HEK293 (cell line): ENCODE data around the gene CDPF1.

ENCODE experiments used
- BCL11A ChIP-seq: fragments of 450-650 bp; formaldehyde crosslinking; IDR thresholded peaks from 2 replicates; pipeline ENCODE4 v1.5.1; 2016; ENCODE audit warnings: low read depth, missing biosample characterization, missing genetic modification characterization
- EGR2 ChIP-seq: fragments of 450-650 bp; formaldehyde crosslinking; IDR thresholded peaks from 2 replicates; pipeline ENCODE4 v1.5.1; 2016; ENCODE audit warnings: low read depth, missing biosample characterization, missing genetic modification characterization
- GLI4 ChIP-seq: fragments of 450-650 bp; formaldehyde crosslinking; IDR thresholded peaks from 2 replicates; pipeline ENCODE4 v1.5.1; 2016; ENCODE audit warnings: missing biosample characterization, missing genetic modification characterization
- KLF9 ChIP-seq: fragments of 450-650 bp; formaldehyde crosslinking; IDR thresholded peaks from 2 replicates; pipeline ENCODE4 v1.5.1; 2016; ENCODE audit warnings: missing biosample characterization, missing genetic modification characterization, low read depth
- SP3 ChIP-seq: fragments of 450-650 bp; formaldehyde crosslinking; IDR thresholded peaks from 2 replicates; pipeline ENCODE4 v1.5.1; 2016; ENCODE audit warnings: missing biosample characterization, missing genetic modification characterization
- ZFHX2 ChIP-seq: fragments of 450-650 bp; formaldehyde crosslinking; conservative IDR thresholded peaks from 2 replicates; pipeline ENCODE4 v1.5.1; 2016; ENCODE audit warnings: missing biosample characterization, missing genetic modification characterization
- ZFP69B ChIP-seq: fragments of 450-650 bp; formaldehyde crosslinking; IDR thresholded peaks from 2 replicates; pipeline ENCODE4 v1.5.1; 2016; ENCODE audit warnings: missing biosample characterization, missing genetic modification characterization
- ZNF2 ChIP-seq: fragments of 450-650 bp; formaldehyde crosslinking; IDR thresholded peaks from 2 replicates; pipeline ENCODE4 v1.5.1; 2016; ENCODE audit warnings: missing biosample characterization, missing genetic modification characterization
- ZNF341 ChIP-seq: fragments of 450-650 bp; formaldehyde crosslinking; IDR thresholded peaks from 2 replicates; pipeline ENCODE4; 2016; ENCODE audit warnings: low read depth, missing biosample characterization, missing genetic modification characterization
- ZNF394 ChIP-seq: fragments of 450-650 bp; formaldehyde crosslinking; IDR thresholded peaks from 2 replicates; pipeline ENCODE4 v1.5.1; 2016; ENCODE audit warnings: missing biosample characterization, missing genetic modification characterization, mild to moderate bottlenecking, moderate library complexity, borderline replicate concordance
- ZNF426 ChIP-seq: fragments of 450-650 bp; formaldehyde crosslinking; IDR thresholded peaks from 2 replicates; pipeline ENCODE4 v1.5.1; 2017; ENCODE audit warnings: missing biosample characterization, missing genetic modification characterization, mild to moderate bottlenecking, inconsistent platforms, moderate library complexity
- ZNF544 ChIP-seq: fragments of 450-650 bp; formaldehyde crosslinking; IDR thresholded peaks from 2 replicates; pipeline ENCODE4 v1.5.0; 2017; ENCODE audit warnings: missing biosample characterization, missing genetic modification characterization
- ZNF768 ChIP-seq: fragments of 450-650 bp; formaldehyde crosslinking; IDR thresholded peaks from 2 replicates; pipeline ENCODE4 v1.5.1; 2018; ENCODE audit warnings: missing biosample characterization, mild to moderate bottlenecking, missing genetic modification characterization
- ZXDB ChIP-seq: fragments of 450-650 bp; formaldehyde crosslinking; IDR thresholded peaks from 2 replicates; pipeline ENCODE4 v1.5.1; 2016; ENCODE audit warnings: missing biosample characterization, missing genetic modification characterization
- TF ChIP-seq, protein P1 (sequence below): fragments of 450-650 bp; formaldehyde crosslinking; IDR thresholded peaks from 2 replicates; pipeline ENCODE4 v1.5.1; 2017; ENCODE audit warnings: missing biosample characterization, missing genetic modification characterization
- TF ChIP-seq, protein P2 (sequence below): fragments of 450-650 bp; formaldehyde crosslinking; IDR thresholded peaks from 2 replicates; pipeline ENCODE4 v1.5.1; 2016; ENCODE audit warnings: missing biosample characterization, missing genetic modification characterization
- TF ChIP-seq, protein P3 (sequence below): fragments of 450-650 bp; formaldehyde crosslinking; IDR thresholded peaks from 2 replicates; pipeline ENCODE4 v1.5.1; 2016; ENCODE audit warnings: missing biosample characterization, missing genetic modification characterization
- TF ChIP-seq, protein P4 (sequence below): fragments of 450-650 bp; formaldehyde crosslinking; IDR thresholded peaks from 2 replicates; pipeline ENCODE4 v1.5.1; 2016; ENCODE audit warnings: missing biosample characterization, missing genetic modification characterization
- TF ChIP-seq, protein P5 (sequence below): fragments of 450-650 bp; formaldehyde crosslinking; IDR thresholded peaks from 2 replicates; pipeline ENCODE4 v1.5.1; 2016; ENCODE audit warnings: missing biosample characterization, missing genetic modification characterization
- TF ChIP-seq, protein P6 (sequence below): fragments of 450-650 bp; formaldehyde crosslinking; optimal IDR thresholded peaks from 2 replicates; pipeline ENCODE3; 2016; ENCODE audit warnings: missing biosample characterization, mild to moderate bottlenecking, missing genetic modification characterization
- TF ChIP-seq, protein P7 (sequence below): fragments of 450-650 bp; formaldehyde crosslinking; IDR thresholded peaks from 2 replicates; pipeline ENCODE4 v1.5.1; 2016; ENCODE audit warnings: missing biosample characterization, missing genetic modification characterization
- TF ChIP-seq, protein P8 (sequence below): fragments of 450-650 bp; formaldehyde crosslinking; IDR thresholded peaks from 2 replicates; pipeline ENCODE4 v1.5.1; 2016; ENCODE audit warnings: missing biosample characterization, missing genetic modification characterization

Gene CDPF1

DNA sequence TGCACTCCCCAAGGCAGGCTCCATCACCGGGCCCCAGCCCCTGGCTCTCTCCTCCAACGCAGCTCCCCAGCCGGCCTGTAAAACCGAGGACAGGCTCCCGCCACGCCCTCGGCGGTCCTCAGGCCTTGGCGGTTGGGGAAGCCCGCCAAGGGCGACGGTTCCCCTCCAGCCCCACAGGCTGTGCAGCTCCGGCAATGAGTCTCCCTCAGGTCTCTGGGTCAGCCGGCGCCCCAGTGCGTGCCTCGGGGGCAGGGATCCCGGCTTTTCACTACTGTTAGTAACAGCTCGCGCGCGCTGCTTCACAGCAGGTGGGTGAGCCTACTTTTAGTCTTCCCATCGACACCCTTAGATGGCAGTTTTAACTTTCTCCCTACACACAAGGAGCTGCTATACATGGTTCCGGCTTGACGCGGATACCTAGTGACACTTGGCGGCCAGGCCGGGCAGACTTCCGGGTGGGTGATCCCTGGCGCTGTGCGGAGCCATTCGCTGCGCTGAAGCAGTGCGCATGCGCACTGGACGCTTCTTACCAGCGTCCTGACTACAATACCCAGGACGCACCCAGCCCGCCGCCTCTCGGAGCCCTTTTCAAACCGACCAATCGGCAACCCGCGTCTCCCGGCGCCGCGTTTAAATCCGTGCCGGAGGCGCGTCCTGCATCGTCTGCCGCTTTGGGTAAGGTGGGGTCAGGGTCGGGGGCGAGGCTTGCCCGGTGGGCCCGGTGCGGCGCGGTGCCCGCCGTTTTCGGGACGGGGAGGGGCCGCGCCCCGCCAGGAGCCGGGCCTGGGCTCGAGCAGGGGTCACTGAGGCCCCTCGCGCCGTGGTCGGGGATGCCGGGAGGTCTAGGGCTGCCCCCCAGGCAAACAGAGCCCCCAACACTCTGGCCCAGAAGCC is 46.4 kb upstream of the CDPF1 start, which contains the start of gene GTSE1 (continued):
- TF ChIP-seq, protein P1, sequence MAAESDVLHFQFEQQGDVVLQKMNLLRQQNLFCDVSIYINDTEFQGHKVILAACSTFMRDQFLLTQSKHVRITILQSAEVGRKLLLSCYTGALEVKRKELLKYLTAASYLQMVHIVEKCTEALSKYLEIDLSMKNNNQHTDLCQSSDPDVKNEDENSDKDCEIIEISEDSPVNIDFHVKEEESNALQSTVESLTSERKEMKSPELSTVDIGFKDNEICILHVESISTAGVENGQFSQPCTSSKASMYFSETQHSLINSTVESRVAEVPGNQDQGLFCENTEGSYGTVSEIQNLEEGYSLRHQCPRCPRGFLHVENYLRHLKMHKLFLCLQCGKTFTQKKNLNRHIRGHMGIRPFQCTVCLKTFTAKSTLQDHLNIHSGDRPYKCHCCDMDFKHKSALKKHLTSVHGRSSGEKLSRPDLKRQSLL (tag by site-specific recombination), result peak; percentile 80; the same call in 1 of the 2 replicates
- TF ChIP-seq, protein P2, sequence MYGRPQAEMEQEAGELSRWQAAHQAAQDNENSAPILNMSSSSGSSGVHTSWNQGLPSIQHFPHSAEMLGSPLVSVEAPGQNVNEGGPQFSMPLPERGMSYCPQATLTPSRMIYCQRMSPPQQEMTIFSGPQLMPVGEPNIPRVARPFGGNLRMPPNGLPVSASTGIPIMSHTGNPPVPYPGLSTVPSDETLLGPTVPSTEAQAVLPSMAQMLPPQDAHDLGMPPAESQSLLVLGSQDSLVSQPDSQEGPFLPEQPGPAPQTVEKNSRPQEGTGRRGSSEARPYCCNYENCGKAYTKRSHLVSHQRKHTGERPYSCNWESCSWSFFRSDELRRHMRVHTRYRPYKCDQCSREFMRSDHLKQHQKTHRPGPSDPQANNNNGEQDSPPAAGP (tag by site-specific recombination), result peak; percentile 78; the same call in 1 of the 2 replicates
- TF ChIP-seq ZNF2 (tag by site-specific recombination) (peak; percentile 49; the same call in 1 of the 2 replicates), ZNF341 (tag by site-specific recombination) (peak; percentile 63), ZFHX2 (tag by site-specific recombination) (peak; percentile 43), ZXDB (tag by site-specific recombination) (peak; percentile 57), EGR2 (tag by site-specific recombination) (0 out of 2 replicates have a peak, but pooled peaks have one; percentile 3), KLF9 (tag by site-specific recombination) (peak; percentile 33), GLI4 (no peak), ZNF768 (tag by site-specific recombination) (no peak; the same call in 1 of the 2 replicates), ZFP69B (tag by site-specific recombination) (peak; percentile 66; the same call in 1 of the 2 replicates), ZNF544 (no peak), SP3 (peak; percentile 91), ZNF426 (tag by site-specific recombination) (no peak), ZNF394 (tag by site-specific recombination) (peak; percentile 33; the same call in 1 of the 2 replicates), BCL11A (tag by site-specific recombination) (0 out of 2 replicates have a peak, but pooled peaks have one; percentile 31)
- TF ChIP-seq, protein P3, sequence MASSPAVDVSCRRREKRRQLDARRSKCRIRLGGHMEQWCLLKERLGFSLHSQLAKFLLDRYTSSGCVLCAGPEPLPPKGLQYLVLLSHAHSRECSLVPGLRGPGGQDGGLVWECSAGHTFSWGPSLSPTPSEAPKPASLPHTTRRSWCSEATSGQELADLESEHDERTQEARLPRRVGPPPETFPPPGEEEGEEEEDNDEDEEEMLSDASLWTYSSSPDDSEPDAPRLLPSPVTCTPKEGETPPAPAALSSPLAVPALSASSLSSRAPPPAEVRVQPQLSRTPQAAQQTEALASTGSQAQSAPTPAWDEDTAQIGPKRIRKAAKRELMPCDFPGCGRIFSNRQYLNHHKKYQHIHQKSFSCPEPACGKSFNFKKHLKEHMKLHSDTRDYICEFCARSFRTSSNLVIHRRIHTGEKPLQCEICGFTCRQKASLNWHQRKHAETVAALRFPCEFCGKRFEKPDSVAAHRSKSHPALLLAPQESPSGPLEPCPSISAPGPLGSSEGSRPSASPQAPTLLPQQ (tag by site-specific recombination), result peak; percentile 77; the same call in 1 of the 2 replicates
- TF ChIP-seq, protein P4, sequence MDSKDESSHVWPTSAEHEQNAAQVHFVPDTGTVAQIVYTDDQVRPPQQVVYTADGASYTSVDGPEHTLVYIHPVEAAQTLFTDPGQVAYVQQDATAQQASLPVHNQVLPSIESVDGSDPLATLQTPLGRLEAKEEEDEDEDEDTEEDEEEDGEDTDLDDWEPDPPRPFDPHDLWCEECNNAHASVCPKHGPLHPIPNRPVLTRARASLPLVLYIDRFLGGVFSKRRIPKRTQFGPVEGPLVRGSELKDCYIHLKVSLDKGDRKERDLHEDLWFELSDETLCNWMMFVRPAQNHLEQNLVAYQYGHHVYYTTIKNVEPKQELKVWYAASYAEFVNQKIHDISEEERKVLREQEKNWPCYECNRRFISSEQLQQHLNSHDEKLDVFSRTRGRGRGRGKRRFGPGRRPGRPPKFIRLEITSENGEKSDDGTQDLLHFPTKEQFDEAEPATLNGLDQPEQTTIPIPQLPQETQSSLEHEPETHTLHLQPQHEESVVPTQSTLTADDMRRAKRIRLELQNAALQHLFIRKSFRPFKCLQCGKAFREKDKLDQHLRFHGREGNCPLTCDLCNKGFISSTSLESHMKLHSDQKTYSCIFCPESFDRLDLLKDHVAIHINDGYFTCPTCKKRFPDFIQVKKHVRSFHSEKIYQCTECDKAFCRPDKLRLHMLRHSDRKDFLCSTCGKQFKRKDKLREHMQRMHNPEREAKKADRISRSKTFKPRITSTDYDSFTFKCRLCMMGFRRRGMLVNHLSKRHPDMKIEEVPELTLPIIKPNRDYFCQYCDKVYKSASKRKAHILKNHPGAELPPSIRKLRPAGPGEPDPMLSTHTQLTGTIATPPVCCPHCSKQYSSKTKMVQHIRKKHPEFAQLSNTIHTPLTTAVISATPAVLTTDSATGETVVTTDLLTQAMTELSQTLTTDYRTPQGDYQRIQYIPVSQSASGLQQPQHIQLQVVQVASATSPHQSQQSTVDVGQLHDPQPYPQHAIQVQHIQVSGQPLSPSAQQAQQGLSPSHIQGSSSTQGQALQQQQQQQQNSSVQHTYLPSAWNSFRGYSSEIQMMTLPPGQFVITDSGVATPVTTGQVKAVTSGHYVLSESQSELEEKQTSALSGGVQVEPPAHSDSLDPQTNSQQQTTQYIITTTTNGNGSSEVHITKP, result peak; percentile 77
- TF ChIP-seq, protein P5, sequence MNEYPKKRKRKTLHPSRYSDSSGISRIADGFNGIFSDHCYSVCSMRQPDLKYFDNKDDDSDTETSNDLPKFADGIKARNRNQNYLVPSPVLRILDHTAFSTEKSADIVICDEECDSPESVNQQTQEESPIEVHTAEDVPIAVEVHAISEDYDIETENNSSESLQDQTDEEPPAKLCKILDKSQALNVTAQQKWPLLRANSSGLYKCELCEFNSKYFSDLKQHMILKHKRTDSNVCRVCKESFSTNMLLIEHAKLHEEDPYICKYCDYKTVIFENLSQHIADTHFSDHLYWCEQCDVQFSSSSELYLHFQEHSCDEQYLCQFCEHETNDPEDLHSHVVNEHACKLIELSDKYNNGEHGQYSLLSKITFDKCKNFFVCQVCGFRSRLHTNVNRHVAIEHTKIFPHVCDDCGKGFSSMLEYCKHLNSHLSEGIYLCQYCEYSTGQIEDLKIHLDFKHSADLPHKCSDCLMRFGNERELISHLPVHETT (tag by site-specific recombination), result 0 out of 2 replicates have a peak, but pooled peaks have one; percentile 37
- TF ChIP-seq, protein P6, sequence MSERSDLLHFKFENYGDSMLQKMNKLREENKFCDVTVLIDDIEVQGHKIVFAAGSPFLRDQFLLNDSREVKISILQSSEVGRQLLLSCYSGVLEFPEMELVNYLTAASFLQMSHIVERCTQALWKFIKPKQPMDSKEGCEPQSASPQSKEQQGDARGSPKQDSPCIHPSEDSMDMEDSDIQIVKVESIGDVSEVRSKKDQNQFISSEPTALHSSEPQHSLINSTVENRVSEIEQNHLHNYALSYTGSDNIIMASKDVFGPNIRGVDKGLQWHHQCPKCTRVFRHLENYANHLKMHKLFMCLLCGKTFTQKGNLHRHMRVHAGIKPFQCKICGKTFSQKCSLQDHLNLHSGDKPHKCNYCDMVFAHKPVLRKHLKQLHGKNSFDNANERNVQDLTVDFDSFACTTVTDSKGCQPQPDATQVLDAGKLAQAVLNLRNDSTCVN (tag by site-specific recombination), result peak; percentile 84
- TF ChIP-seq, protein P7, sequence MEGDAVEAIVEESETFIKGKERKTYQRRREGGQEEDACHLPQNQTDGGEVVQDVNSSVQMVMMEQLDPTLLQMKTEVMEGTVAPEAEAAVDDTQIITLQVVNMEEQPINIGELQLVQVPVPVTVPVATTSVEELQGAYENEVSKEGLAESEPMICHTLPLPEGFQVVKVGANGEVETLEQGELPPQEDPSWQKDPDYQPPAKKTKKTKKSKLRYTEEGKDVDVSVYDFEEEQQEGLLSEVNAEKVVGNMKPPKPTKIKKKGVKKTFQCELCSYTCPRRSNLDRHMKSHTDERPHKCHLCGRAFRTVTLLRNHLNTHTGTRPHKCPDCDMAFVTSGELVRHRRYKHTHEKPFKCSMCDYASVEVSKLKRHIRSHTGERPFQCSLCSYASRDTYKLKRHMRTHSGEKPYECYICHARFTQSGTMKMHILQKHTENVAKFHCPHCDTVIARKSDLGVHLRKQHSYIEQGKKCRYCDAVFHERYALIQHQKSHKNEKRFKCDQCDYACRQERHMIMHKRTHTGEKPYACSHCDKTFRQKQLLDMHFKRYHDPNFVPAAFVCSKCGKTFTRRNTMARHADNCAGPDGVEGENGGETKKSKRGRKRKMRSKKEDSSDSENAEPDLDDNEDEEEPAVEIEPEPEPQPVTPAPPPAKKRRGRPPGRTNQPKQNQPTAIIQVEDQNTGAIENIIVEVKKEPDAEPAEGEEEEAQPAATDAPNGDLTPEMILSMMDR, result peak; percentile 86
- TF ChIP-seq, protein P8, sequence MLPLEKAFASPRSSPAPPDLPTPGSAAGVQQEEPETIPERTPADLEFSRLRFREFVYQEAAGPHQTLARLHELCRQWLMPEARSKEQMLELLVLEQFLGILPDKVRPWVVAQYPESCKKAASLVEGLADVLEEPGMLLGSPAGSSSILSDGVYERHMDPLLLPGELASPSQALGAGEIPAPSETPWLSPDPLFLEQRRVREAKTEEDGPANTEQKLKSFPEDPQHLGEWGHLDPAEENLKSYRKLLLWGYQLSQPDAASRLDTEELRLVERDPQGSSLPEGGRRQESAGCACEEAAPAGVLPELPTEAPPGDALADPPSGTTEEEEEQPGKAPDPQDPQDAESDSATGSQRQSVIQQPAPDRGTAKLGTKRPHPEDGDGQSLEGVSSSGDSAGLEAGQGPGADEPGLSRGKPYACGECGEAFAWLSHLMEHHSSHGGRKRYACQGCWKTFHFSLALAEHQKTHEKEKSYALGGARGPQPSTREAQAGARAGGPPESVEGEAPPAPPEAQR, result 0 out of 2 replicates have a peak, but pooled peaks have one; percentile 49
